GM15510 (cell line): ENCODE data around the gene MTA3.

Experiments
- POLR2A ChIP-seq: IDR thresholded peaks from 3 replicates; pipeline ENCODE4 v1.6.1; 2011; ENCODE audit warnings: borderline replicate concordance; ENCODE audit not compliant: insufficient read length; ENCODE audit errors: extremely low read depth

Gene MTA3

DNA sequence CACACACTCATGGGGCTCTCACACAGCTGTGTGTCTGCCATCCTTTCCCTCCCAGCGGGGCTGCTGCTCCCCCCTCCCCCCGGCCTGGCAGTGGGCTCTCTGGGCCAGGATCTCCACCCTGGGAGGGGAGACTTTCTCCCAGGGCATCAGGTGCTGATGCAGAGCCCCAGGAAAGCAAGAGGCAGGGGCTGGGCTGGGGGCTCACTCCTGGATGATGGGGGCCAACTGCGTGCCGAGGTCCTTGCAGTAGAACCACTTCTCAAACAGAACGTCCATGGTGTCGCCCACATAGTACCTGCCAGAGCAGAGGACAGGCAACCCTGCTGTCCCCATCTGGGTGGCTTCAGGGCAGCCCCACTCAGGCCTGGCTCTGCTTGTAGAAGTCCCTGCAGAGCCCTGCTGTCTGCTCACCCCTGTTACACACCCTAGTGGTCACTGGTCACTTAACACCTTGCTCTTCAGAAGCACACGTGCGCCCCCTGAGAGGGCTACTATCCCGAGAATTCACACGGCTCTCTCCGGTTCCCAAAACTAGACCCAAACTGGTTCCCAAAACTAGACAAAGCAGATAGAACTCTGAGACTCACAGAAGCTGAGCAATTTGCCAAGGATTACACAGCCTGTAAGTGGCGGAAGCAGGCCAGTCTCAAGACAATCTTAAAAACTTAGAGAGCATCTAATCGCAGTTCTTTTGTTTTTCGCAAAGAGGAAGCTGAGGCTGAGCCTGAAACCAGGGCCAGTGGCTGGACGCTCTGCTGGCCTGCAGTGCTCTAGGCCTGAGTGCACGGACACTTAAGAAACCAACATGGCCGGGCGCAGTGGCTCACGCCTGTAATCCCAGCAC, 202.1 kb downstream of the MTA3 start:
- TF ChIP-seq POLR2A = no peak

DNA sequence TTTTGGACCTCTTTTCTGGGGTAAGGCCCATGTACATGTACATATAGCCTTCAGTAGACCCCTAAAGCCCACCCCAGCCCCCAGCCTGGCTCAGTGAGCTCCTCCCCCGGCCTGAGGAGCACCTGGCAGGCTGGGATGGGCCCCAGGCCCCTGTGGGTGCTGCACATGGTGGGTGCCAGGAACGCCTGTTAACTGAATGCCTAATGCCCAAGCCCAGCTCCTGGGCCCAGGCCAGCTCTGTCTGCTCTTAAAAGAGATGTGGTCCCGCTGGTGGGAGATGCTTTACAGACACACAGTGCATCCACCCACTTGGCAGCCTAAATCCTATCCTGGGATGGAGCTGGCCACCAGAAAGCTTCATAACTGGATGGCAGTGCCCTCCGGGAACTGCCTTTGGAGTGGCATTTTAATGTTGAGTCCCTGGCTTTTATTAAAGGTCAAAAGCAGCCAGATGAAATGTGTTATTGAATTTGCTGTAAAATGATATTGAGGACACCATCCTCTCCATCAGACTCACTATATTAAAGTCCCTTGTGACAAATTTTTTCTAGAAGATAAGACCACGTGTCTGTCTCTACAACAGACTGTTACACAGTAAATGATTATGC, 203.2 kb downstream of the MTA3 start:
- TF ChIP-seq POLR2A = no peak

DNA sequence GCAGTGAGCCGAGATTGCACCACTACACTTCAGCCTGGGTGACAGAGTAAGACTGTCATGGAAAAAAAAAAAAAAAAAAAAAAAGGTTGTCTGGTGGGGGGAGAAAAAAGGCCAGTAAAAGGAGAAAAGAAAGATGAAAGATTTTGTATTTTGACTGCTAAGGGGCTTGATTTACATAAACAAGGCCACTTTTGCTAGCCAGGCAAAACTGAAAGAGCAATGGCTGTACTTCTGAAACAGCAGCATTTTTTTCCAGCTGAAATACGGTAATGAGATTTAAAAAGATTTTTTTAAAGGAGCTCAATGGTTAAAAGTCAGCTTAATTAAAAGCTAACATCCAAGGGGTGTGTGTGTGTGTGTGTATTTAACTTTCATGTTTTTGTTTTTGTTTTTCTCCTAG, 206.8 kb downstream of the MTA3 start:
- TF ChIP-seq POLR2A = no peak

DNA sequence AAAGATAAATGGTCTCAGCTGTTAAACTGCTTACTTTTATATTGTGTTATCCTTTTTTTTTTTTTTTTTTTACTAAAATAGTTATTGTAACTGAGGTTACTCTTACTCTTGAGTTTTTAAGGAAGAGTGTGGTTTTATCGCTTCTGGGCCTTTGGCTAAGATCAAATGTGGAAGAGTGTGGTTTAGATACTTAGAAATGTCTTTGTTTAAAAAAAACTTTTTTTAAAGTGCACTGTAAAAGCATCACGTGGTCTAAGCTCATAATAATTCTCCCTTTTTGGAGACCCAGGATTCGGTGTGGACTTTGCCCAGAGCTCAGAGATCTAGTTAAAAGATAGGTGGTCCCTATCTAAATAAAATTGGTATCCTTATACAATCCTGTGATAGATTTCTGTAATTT, 207.4 kb downstream of the MTA3 start:
- no peak for TF ChIP-seq POLR2A

DNA sequence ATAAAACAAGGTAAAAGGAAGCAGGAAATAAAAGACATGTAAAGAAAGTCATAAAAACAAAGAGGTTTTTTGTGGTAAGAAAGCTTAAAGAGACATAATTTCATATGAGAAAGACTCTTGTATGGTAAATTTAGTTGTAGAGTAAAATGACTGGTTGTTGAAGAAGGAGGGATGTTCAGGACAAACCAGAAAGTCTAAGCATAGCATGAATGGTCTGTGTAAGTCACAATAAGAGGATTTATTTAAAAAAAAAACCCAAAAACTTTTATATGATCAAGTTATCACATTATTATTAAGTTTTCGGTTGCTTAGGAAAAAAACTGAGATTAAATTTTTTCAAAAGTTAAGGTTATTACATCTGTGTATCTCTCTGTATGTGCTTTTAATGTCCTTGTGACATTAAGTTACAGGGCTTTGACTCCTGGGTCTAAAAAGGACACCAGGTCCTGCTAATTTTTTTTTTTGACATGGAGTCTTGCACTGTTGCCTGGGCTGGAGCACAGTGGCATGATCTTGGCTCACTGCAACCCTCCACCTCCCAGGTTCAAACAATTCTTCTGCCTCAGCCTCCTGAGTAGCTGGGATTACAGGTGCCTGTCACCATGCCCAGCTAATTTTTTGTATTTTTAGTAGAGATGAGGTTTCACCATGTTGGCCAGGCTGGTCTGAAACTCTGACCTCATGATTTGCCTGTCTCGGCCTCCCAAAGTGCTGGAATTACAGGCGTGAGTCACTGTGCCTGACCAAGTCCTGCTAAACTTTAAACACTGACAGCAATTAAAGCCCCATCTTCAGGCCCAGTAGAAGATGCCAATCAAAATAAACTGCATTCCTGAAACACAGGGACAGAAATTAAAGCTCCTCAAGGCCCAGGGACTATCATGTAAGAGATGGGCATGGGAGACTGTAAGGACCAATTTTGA, 209.7 kb downstream of the MTA3 start:
- no peak for TF ChIP-seq POLR2A

DNA sequence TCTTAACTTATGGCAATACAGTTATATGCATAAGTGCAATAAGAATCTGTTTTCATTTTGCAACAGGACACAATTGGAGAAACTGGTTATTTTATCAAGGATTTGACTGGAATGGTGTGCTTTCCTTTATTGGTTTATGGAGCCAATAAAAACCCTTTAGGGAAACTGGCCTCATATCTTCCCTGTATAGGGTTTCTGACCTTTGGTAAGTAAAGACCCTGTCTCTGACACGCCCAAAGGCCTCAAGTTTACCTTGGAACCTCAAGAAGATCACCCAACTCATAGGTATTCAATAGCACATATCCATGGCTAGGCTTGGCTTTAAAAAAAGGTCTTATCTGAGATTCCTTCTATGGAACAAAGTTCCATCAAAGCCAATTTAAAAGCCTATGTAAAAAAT, 212.7 kb downstream of the MTA3 start:
- no peak for TF ChIP-seq POLR2A

DNA sequence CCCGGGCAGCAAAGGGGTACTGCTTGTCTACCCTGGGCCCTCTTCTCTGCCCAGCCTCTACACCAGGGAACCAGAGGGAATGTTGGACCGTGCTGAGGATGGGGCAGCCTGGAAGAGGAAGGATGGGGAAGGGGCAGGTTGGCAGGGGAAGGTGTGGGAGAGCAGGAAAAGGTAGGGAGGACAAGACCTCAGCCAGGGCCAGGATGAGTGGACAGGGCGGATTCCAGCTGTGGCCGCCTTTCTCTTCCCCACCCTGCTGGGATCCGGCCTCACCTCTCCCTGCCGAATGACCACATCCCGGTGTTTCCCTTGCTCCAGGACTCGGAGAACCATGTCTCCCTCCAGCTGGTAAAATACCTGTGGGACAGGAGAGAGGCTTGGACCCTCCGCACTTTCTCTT, 215.1 kb downstream of the MTA3 start:
- no peak for TF ChIP-seq POLR2A

DNA sequence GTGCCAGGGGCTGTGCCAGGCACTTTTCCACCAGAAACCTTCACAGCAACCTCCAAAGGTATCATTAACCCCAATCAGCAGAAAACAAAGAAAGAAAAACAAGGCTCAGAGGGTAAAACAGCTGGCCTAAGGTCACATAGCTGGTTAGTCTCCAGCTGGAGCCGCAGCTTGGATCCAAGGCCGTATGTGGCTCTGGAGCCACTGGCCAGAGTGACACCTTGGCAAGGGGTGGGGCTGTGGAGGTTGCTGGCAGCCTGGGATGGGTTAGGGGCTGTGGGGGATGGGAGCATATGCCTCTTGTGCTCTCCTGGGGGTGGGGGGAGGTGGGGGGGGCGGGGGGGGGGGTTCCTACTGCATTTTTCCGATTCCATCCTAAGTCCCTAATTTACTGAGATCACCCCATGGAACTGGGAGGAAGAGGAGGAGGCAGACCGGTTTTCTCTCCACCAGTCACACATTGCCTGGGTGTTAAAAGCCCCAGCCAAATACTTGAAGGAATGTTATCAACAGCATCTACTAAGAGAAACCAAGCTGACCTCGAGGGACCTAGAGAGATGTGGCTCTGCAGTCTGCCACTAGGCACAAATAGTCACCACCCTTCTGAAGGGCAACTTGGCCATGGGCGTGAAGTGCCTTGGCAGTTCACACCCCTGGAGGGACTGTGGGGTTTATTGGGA, 215.9 kb downstream of the MTA3 start:
- TF ChIP-seq POLR2A = no peak

DNA sequence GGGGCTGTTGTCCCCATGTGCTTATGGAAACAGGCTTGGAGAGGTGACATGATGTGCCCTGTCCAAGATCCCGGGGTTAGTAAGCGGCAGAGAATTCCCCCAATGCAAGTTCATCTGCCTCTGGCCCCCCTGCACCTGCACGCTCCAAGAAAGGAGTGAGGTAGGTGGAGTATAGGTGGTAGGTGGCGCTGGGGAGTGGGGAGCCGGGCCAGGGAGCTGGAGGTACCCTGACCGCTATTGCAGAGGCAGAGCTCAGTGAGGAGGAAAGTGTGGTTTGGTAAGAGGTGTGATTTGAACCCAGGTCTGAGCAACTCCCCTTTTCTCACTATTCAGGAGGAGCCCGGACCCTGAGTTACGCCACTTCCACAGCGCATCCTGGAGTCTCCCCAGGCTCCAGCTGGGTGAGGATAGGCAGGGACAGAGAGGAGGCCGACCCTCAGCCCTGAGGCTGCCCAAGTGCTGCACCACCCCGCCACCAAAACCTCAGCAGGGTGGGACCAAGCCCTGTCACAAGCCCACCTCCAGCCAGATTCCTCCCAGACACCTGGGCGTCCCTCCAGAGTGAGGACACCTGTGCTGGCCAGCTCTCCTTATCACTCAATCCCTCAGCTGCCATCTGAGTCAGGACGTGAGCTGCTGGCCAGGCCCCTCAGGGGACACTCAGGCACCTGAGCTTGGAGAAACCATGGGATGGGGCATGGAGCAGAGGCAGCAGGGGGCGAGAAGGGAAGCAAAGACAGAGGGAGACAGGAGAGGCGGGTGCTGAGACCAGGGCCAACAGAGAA, 218.3 kb downstream of the MTA3 start:
- TF ChIP-seq POLR2A = no peak

DNA sequence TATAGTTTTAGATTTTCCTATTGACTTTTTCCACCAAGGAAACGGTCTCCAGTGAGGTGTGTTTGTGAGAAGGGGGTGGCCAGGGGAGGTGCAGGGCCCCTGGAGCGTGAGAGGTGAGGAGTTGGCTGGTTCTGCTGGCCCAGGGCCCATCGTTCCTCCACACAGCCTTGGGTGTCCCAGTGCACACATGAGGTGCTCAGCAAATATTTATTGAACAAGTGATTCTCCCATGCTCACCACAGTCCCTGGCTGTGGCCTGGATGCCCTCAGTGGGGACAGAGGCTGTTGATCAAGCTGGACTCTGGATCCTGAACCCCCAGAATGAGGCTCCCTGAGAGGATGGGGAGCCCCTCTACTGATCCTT, 219.0 kb downstream of the MTA3 start:
- no peak for TF ChIP-seq POLR2A

DNA sequence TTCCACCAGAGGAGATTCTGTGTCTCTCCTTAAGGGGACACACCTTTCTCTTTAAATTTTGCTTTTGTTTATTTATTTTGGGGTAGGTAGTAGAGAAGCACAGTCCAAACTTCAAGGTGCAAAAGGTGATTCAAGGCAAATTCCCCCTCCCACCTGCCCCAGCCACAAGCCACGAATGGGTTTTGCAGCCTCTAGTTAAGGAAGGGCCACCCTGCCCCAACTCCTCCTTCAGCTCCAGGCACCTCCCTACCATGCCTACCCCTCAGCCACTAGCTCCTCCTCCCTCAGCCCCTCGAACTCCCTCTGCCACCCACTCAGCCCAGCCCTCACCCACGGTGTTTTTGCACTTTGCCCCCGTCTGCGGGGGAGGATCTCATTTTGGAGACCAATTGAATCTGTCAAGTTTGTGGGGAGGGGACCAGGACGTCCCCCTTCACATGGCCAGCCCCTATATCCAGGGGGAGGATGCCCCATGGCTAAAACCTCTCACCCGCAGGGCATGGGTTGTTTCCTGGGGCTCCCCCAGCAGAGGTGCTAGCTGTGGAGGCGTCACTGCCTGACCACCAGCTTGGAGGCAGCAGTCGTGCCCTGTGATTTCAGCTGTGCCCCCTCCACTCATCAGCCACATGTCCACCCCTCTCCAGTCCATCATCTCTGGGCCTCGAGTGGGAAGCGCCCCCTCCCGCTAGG, 219.5 kb downstream of the MTA3 start:
- TF ChIP-seq POLR2A = no peak

DNA sequence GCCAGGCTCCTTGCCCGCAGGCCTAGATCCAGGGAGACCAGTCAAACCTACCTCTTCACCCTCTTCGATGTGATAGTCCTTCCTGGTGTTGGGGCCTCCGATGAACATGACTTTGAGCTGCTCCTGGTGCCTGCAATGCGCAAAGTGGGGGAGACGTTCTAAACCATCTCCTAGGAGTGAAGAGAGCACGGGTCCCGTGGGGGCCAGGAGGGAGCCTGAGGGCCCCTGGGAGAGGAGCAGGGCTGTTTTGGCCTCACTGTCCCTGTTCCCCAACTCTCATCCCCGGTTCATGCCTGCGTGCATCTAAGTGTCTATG, 220.0 kb downstream of the MTA3 start:
- TF ChIP-seq POLR2A = no peak

DNA sequence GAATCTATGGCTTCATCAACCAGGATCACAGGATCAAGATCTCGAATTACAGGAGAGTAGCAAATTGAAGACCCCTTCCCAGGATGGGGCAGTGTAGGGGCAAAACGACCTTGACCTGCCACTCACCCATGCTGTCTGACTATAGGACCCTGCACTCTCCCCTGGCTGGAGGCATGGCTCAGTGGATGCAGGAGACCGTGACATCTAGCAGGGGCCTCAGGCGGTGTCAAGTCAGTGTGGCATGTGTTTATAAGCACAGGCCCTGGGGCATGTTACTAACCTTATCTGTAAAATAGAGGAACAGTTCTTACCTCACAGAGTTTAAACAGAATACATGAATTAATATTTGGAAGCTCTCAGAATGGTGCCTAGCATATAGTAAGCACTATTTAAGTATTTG, 220.4 kb downstream of the MTA3 start:
- TF ChIP-seq POLR2A = no peak

DNA sequence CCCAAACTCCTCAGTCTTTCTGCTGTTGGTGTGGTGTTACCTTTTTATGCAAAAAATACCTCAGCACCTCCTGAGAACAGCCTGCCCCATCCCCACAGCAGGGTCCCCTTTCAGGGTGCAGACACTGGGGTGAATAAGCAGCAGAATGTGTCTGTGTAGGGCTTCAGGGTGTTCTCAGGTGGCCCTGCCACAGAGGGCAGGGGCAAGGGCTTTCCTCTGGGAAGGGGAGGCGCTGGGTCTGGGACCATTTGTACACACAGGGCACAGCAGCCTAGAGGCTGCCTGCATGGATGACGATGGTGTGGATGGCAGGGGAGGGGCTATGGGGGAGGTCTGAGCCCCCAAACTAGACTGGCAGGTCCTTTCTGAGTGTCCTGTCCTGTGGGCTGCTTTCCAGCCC, 221.3 kb downstream of the MTA3 start:
- TF ChIP-seq POLR2A = no peak
